Left colon (tissue), 2 donors: ENCODE data around the gene MBTPS2. TPM values are rescaled to one million over a fixed set of nuclear protein-coding genes. Genes with fewer than 3 reads are reported as not detected.
A peak's percentile ranks its signal among the peaks of the same experiment; 100 is the strongest.
"Not testable (repeated sequence)": the region's sequence is repeated elsewhere in the genome, so short reads cannot be mapped to it uniquely, and the experiment has no call there.

Source experiments
- ATAC-seq: fragments of 200-7000 bp; cut with Tn5 transposase; one replicate; pipeline ENCODE4 v1.9.1; 2020; ENCODE audit warnings: mild to moderate bottlenecking, moderate library complexity
- DNase-seq, 2 donors: peaks; one replicate each; pipeline ENCODE4 v3.0.0-alpha.2; 2020
- intact Hi-C, 2 donors: fragments of 100-400 bp; cut with DNase I in 1 of 2; cut with micrococcal nuclease in 1 of 2; formaldehyde crosslinking; loops; one replicate each; pipeline versions ENCODE4 v1.11.2 to v1.14.0; 2022; cut with DNase I, micrococcal nuclease
- total RNA-seq, 2 donors: library from RNA; stranded (reverse); fragmentation: NEBNext Ultra II Directional; extraction: Animal tissue kit (Norgen Biotek cat#: 25700); gene quantifications; one replicate each; pipeline ENCODE4 v1.2.1, GENCODE V29; 2021
- donor health status: DM: no; HTN: no; CAD: no.
- donor health status: DM: yes; HTN: yes; CAD: no.

MBTPS2 gene
- total RNA-seq, 2 donors from 2014 or later = 8.5 to 8.6 TPM

GRCh38 chrX:21847342-21847741, 7.9 kb downstream of the MBTPS2 start:
- DNase-seq (no peak), ATAC-seq (no peak)
- intact Hi-C loops = no loop called here

- ATAC-seq (no peak), DNase-seq (no peak)
- intact Hi-C loops = no loop called here
These were observed 14.2 kb downstream of the MBTPS2 start for GRCh38 chrX:21853578-21853977.

GRCh38 chrX:21855937-21856415, 16.6 kb downstream of the MBTPS2 start, which contains the start of gene YY2:
Gene YY2 (plus strand): TSS chrX:21855987. CDS start chrX:21856485, 498 bp downstream.
- intact Hi-C loops = no loop called here
- ATAC-seq (no peak), DNase-seq (no peak)

GRCh38 chrX:21856504-21856903, 17.1 kb downstream of the MBTPS2 start:
- ATAC-seq (no peak), DNase-seq (no peak)
- intact Hi-C loops = no loop called here

- ATAC-seq (no peak), DNase-seq (no peak)
- intact Hi-C loops = no loop called here
These were observed 23.8 kb downstream of the MBTPS2 start for GRCh38 chrX:21863241-21863640.

- no peak for ATAC-seq
- no peak for DNase-seq
- intact Hi-C loops = no loop called here
These were observed 26.0 kb downstream of the MBTPS2 start for GRCh38 chrX:21865436-21865835.

- intact Hi-C loops = no loop called here
- no peak for ATAC-seq
- no peak for DNase-seq
These were observed 31.1 kb downstream of the MBTPS2 start for GRCh38 chrX:21870494-21870893.

GRCh38 chrX:21873063-21873775, 33.8 kb downstream of the MBTPS2 start:
- intact Hi-C loops = no loop called here
- DNase-seq (no peak), ATAC-seq (no peak)

- peak; percentile 58 for ATAC-seq
- DNase-seq, intact Hi-C loops: not testable (repeated sequence)
These were observed 34.8 kb downstream of the MBTPS2 start for GRCh38 chrX:21874182-21874581.

GRCh38 chrX:21875013-21875412, 35.6 kb downstream of the MBTPS2 start:
- ATAC-seq (no peak), DNase-seq (no peak)
- intact Hi-C loops = no loop called here

GRCh38 chrX:21881881-21882574, 42.6 kb downstream of the MBTPS2 start:
- intact Hi-C loops = no loop called here
- no peak for DNase-seq
- no peak for ATAC-seq

- ATAC-seq = no peak
- no peak for DNase-seq
- intact Hi-C loops = no loop called here
These were observed 43.8 kb downstream of the MBTPS2 start for GRCh38 chrX:21883258-21883657.

GRCh38 chrX:21885568-21885967, 46.2 kb downstream of the MBTPS2 start:
- intact Hi-C loops = no loop called here
- no peak for DNase-seq
- no peak for ATAC-seq

- intact Hi-C loops = no loop called here
- DNase-seq (no peak), ATAC-seq (peak; percentile 35)
These were observed 65.9 kb downstream of the MBTPS2 start for GRCh38 chrX:21905313-21905712.

- ATAC-seq (no peak), DNase-seq (no peak)
- intact Hi-C loops = no loop called here
These were observed 66.5 kb downstream of the MBTPS2 start for GRCh38 chrX:21905953-21906352.

- DNase-seq (no peak), ATAC-seq (no peak)
These were observed 67.8 kb downstream of the MBTPS2 start for GRCh38 chrX:21907260-21907659.

GRCh38 chrX:21911481-21911880, 72.1 kb downstream of the MBTPS2 start:
- intact Hi-C loops = no loop called here
- no peak for DNase-seq
- ATAC-seq = no peak

More at GRCh38 chrX:21907260-21907659, 67.8 kb downstream of the MBTPS2 start:
- intact Hi-C loops = no loop called here

- DNase-seq (no peak), ATAC-seq (no peak)
- intact Hi-C loops = no loop called here
These were observed 72.8 kb downstream of the MBTPS2 start for GRCh38 chrX:21912220-21912619.

- intact Hi-C loops = no loop called here
- ATAC-seq = no peak
- DNase-seq = no peak
These were observed 73.6 kb downstream of the MBTPS2 start for GRCh38 chrX:21912989-21913388.

- no peak for DNase-seq
- intact Hi-C loops = no loop called here
- ATAC-seq = no peak
These were observed 86.7 kb downstream of the MBTPS2 start for GRCh38 chrX:21926116-21926515.
